ENCODE results near the gene NAV2.

The NAV2 gene

GRCh38 chr11:20064961-20065405, 352.3 kb downstream of the NAV2 start:
- H3K27ac ChIP-seq (ENCODE audit: low read depth, low read length), result peak overlapping the region; percentile 82
- no peak overlapping the region for H3K9ac ChIP-seq (ENCODE audit: low read depth, low read length)
- 24% methylated on average over 2 of the region's 2 CpGs for WGBS
- no peaks in the 10 kb centered on the region for H3K9me3 ChIP-seq (ENCODE audit: insufficient read depth, low read depth, low read length)
- H3K36me3 ChIP-seq (ENCODE audit: insufficient read depth, low read length), result peaks cover 71% of the 10 kb centered on the region
- no peak overlapping the region for H3K4me3 ChIP-seq (ENCODE audit: low read length)
- H3K4me1 ChIP-seq (ENCODE audit: insufficient read depth, low read length), result peaks cover 34% of the 10 kb centered on the region
- no peaks in the 10 kb centered on the region for H3K27me3 ChIP-seq (ENCODE audit: insufficient read depth, low read length)

- peaks cover 71% of the 10 kb centered on the region for H3K36me3 ChIP-seq (ENCODE audit: insufficient read depth, low read length)
Observed at GRCh38 chr11:20065406-20065805, 352.8 kb downstream of the NAV2 start.

GRCh38 chr11:20066013-20066782, 353.6 kb downstream of the NAV2 start:
- Histone ChIP-seq H3K4me3 (ENCODE audit: low read length) (no peak overlapping the region), H3K27me3 (ENCODE audit: insufficient read depth, low read length) (no peaks in the 10 kb centered on the region), H3K27ac (ENCODE audit: low read depth, low read length) (no peak overlapping the region), H3K36me3 (ENCODE audit: insufficient read depth, low read length) (peaks cover 71% of the 10 kb centered on the region), H3K4me1 (ENCODE audit: insufficient read depth, low read length) (peaks cover 34% of the 10 kb centered on the region), H3K9ac (ENCODE audit: low read depth, low read length) (no peak overlapping the region), H3K9me3 (ENCODE audit: insufficient read depth, low read depth, low read length) (no peaks in the 10 kb centered on the region)
- 90% methylated on average over 4 of the region's 5 CpGs for WGBS

More at GRCh38 chr11:20065406-20065805, 352.8 kb downstream of the NAV2 start:
- Histone ChIP-seq H3K9ac (ENCODE audit: low read depth, low read length) (no peak overlapping the region), H3K27me3 (ENCODE audit: insufficient read depth, low read length) (no peaks in the 10 kb centered on the region), H3K9me3 (ENCODE audit: insufficient read depth, low read depth, low read length) (no peaks in the 10 kb centered on the region), H3K4me3 (ENCODE audit: low read length) (no peak overlapping the region), H3K27ac (ENCODE audit: low read depth, low read length) (peak overlapping the region; percentile 78), H3K4me1 (ENCODE audit: insufficient read depth, low read length) (peaks cover 34% of the 10 kb centered on the region)
- WGBS, result 70% methylated on average over 2 of the region's 2 CpGs

- WGBS, result 97% methylated on average over 3 of the region's 3 CpGs
- peaks cover 34% of the 10 kb centered on the region for H3K4me1 ChIP-seq (ENCODE audit: insufficient read depth, low read length)
- H3K27ac ChIP-seq (ENCODE audit: low read depth, low read length), result no peak overlapping the region
- H3K9me3 ChIP-seq (ENCODE audit: insufficient read depth, low read depth, low read length), result no peaks in the 10 kb centered on the region
- H3K36me3 ChIP-seq (ENCODE audit: insufficient read depth, low read length), result peaks cover 72% of the 10 kb centered on the region
- no peak overlapping the region for H3K4me3 ChIP-seq (ENCODE audit: low read length)
- no peaks in the 10 kb centered on the region for H3K27me3 ChIP-seq (ENCODE audit: insufficient read depth, low read length)
- H3K9ac ChIP-seq (ENCODE audit: low read depth, low read length), result no peak overlapping the region
Observed at GRCh38 chr11:20066783-20067156, 354.1 kb downstream of the NAV2 start.

- Histone ChIP-seq H3K4me3 (ENCODE audit: low read length) (no peak overlapping the region), H3K9ac (ENCODE audit: low read depth, low read length) (no peak overlapping the region), H3K27me3 (ENCODE audit: insufficient read depth, low read length) (no peaks in the 10 kb centered on the region), H3K9me3 (ENCODE audit: insufficient read depth, low read depth, low read length) (no peaks in the 10 kb centered on the region), H3K4me1 (ENCODE audit: insufficient read depth, low read length) (peaks cover 34% of the 10 kb centered on the region), H3K27ac (ENCODE audit: low read depth, low read length) (no peak overlapping the region), H3K36me3 (ENCODE audit: insufficient read depth, low read length) (peaks cover 65% of the 10 kb centered on the region)
- 94% methylated on average over 2 of the region's 2 CpGs for WGBS
Observed at GRCh38 chr11:20067665-20068064, 355.0 kb downstream of the NAV2 start.

- Histone ChIP-seq H3K4me3 (ENCODE audit: low read length) (no peak overlapping the region), H3K36me3 (ENCODE audit: insufficient read depth, low read length) (peaks cover 56% of the 10 kb centered on the region), H3K27ac (ENCODE audit: low read depth, low read length) (no peak overlapping the region), H3K27me3 (ENCODE audit: insufficient read depth, low read length) (no peaks in the 10 kb centered on the region), H3K9ac (ENCODE audit: low read depth, low read length) (no peak overlapping the region), H3K9me3 (ENCODE audit: insufficient read depth, low read depth, low read length) (no peaks in the 10 kb centered on the region), H3K4me1 (ENCODE audit: insufficient read depth, low read length) (peaks cover 32% of the 10 kb centered on the region)
- 96% methylated on average over 2 of the region's 2 CpGs for WGBS
Observed at GRCh38 chr11:20068691-20069090, 356.1 kb downstream of the NAV2 start.

- peaks cover 58% of the 10 kb centered on the region for H3K36me3 ChIP-seq (ENCODE audit: insufficient read depth, low read length)
- no peak overlapping the region for H3K4me3 ChIP-seq (ENCODE audit: low read length)
- H3K27me3 ChIP-seq (ENCODE audit: insufficient read depth, low read length), result no peaks in the 10 kb centered on the region
- 94% methylated on average over 3 of the region's 3 CpGs for WGBS
- no peak overlapping the region for H3K27ac ChIP-seq (ENCODE audit: low read depth, low read length)
- no peaks in the 10 kb centered on the region for H3K9me3 ChIP-seq (ENCODE audit: insufficient read depth, low read depth, low read length)
- no peak overlapping the region for H3K9ac ChIP-seq (ENCODE audit: low read depth, low read length)
- H3K4me1 ChIP-seq (ENCODE audit: insufficient read depth, low read length), result peaks cover 16% of the 10 kb centered on the region
Observed at GRCh38 chr11:20070459-20070858, 357.8 kb downstream of the NAV2 start.

- H3K36me3 ChIP-seq (ENCODE audit: insufficient read depth, low read length), result peaks cover 67% of the 10 kb centered on the region
- no peaks in the 10 kb centered on the region for H3K4me1 ChIP-seq (ENCODE audit: insufficient read depth, low read length)
- no peaks in the 10 kb centered on the region for H3K27me3 ChIP-seq (ENCODE audit: insufficient read depth, low read length)
- no peak overlapping the region for H3K27ac ChIP-seq (ENCODE audit: low read depth, low read length)
- no peak overlapping the region for H3K9ac ChIP-seq (ENCODE audit: low read depth, low read length)
- no peaks in the 10 kb centered on the region for H3K9me3 ChIP-seq (ENCODE audit: insufficient read depth, low read depth, low read length)
- WGBS, result 87% methylated on average over 4 of the region's 4 CpGs
- no peak overlapping the region for H3K4me3 ChIP-seq (ENCODE audit: low read length)
Observed at GRCh38 chr11:20075627-20076026, 363.0 kb downstream of the NAV2 start.

GRCh38 chr11:20078846-20079245, 366.2 kb downstream of the NAV2 start:
- Histone ChIP-seq H3K27ac (ENCODE audit: low read depth, low read length) (no peak overlapping the region), H3K36me3 (ENCODE audit: insufficient read depth, low read length) (peaks cover 88% of the 10 kb centered on the region), H3K27me3 (ENCODE audit: insufficient read depth, low read length) (no peaks in the 10 kb centered on the region), H3K9ac (ENCODE audit: low read depth, low read length) (no peak overlapping the region), H3K4me1 (ENCODE audit: insufficient read depth, low read length) (no peaks in the 10 kb centered on the region), H3K9me3 (ENCODE audit: insufficient read depth, low read depth, low read length) (no peaks in the 10 kb centered on the region), H3K4me3 (ENCODE audit: low read length) (no peak overlapping the region)
- 94% methylated on average over 7 of the region's 7 CpGs for WGBS

GRCh38 chr11:20080032-20080685, 367.5 kb downstream of the NAV2 start:
- Histone ChIP-seq H3K36me3 (ENCODE audit: insufficient read depth, low read length) (peaks cover 97% of the 10 kb centered on the region), H3K27me3 (ENCODE audit: insufficient read depth, low read length) (no peaks in the 10 kb centered on the region), H3K9ac (ENCODE audit: low read depth, low read length) (no peak overlapping the region), H3K4me1 (ENCODE audit: insufficient read depth, low read length) (no peaks in the 10 kb centered on the region), H3K9me3 (ENCODE audit: insufficient read depth, low read depth, low read length) (no peaks in the 10 kb centered on the region), H3K27ac (ENCODE audit: low read depth, low read length) (no peak overlapping the region), H3K4me3 (ENCODE audit: low read length) (no peak overlapping the region)
- 74% methylated on average over 9 of the region's 9 CpGs for WGBS

- Histone ChIP-seq H3K4me3 (ENCODE audit: low read length) (no peak overlapping the region), H3K36me3 (ENCODE audit: insufficient read depth, low read length) (peaks cover 100% of the 10 kb centered on the region), H3K9me3 (ENCODE audit: insufficient read depth, low read depth, low read length) (no peaks in the 10 kb centered on the region), H3K9ac (ENCODE audit: low read depth, low read length) (no peak overlapping the region), H3K27ac (ENCODE audit: low read depth, low read length) (no peak overlapping the region), H3K27me3 (ENCODE audit: insufficient read depth, low read length) (no peaks in the 10 kb centered on the region), H3K4me1 (ENCODE audit: insufficient read depth, low read length) (no peaks in the 10 kb centered on the region)
- WGBS, result 96% methylated on average over 4 of the region's 4 CpGs
Observed at GRCh38 chr11:20081336-20081735, 368.7 kb downstream of the NAV2 start.
